SK-N-SH (cell line): ENCODE results near the gene ARMC6.

ENCODE experiments used
- CTCF ChIP-seq: fragments of 200-600 bp; sonication (generic); IDR thresholded peaks from 2 replicates; pipeline ENCODE4 v1.6.1; 2017; ENCODE audit warnings: antibody characterized with exemption, mild to moderate bottlenecking, moderate library complexity
- FOXJ3 ChIP-seq: sonication (generic); formaldehyde crosslinking; IDR thresholded peaks from 2 replicates; pipeline ENCODE4 v1.5.1; 2020; ENCODE audit warnings: mild to moderate bottlenecking, missing genetic modification reagents
- POLR2AphosphoS5 ChIP-seq: IDR thresholded peaks from 2 replicates; pipeline ENCODE4 v1.6.1; 2012; ENCODE audit warnings: low read depth, low read length
- TCF12 ChIP-seq: IDR thresholded peaks from 2 replicates; pipeline ENCODE4 v1.4.0; 2012

GRCh38 chr19:18989316-18989715, 44.1 kb upstream of the ARMC6 start:
- TF ChIP-seq CTCF (no peak), TCF12 (no peak), FOXJ3 (no peak), POLR2AphosphoS5 (no peak)
